ENCODE data around the gene COL15A1.

GRCh38 chr9:99079542-99079941, 135.8 kb downstream of the COL15A1 start:
- TF ChIP-seq, protein P1, sequence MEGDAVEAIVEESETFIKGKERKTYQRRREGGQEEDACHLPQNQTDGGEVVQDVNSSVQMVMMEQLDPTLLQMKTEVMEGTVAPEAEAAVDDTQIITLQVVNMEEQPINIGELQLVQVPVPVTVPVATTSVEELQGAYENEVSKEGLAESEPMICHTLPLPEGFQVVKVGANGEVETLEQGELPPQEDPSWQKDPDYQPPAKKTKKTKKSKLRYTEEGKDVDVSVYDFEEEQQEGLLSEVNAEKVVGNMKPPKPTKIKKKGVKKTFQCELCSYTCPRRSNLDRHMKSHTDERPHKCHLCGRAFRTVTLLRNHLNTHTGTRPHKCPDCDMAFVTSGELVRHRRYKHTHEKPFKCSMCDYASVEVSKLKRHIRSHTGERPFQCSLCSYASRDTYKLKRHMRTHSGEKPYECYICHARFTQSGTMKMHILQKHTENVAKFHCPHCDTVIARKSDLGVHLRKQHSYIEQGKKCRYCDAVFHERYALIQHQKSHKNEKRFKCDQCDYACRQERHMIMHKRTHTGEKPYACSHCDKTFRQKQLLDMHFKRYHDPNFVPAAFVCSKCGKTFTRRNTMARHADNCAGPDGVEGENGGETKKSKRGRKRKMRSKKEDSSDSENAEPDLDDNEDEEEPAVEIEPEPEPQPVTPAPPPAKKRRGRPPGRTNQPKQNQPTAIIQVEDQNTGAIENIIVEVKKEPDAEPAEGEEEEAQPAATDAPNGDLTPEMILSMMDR (IDR thresholded peaks at IDR 0.05; ENCODE audit: low read length) = no peak
- TF ChIP-seq EZH2phosphoT487 (IDR thresholded peaks at IDR 0.05; ENCODE audit: low read length) = no peak
